Smooth muscle cell (in vitro differentiated cells): Measurements from ENCODE around the gene RNF145. TPM values are rescaled to one million over a fixed set of nuclear protein-coding genes. Genes with fewer than 3 reads are reported as not detected.
"Not testable (repeated sequence)": the region's sequence is repeated elsewhere in the genome, so short reads cannot be mapped to it uniquely, and the experiment has no call there.

Experiments used
- DNase-seq: peaks from one replicate; lab custom pipeline; 2025; ENCODE audit not compliant: unreplicated experiment; lab: John Stamatoyannopoulos, UW
- H2AFZ ChIP-seq: fragments of 200-600 bp; sonication (generic); 2 replicates; pipeline ENCODE4 v1.6.0; 2016; ENCODE audit warnings: antibody characterized with exemption, low read depth, mild to moderate bottlenecking
- H3F3A ChIP-seq: fragments of 200-600 bp; sonication (generic); 2 replicates; pipeline ENCODE4 v1.6.0; 2017; ENCODE audit warnings: antibody characterized with exemption, low read depth
- H3K27ac ChIP-seq: fragments of 200-600 bp; sonication (generic); 2 replicates; pipeline ENCODE4 v1.5.1; 2016; ENCODE audit warnings: low read depth, mild to moderate bottlenecking
- H3K27me3 ChIP-seq: fragments of 200-600 bp; sonication (generic); 2 replicates; pipeline ENCODE4 v1.6.1; 2016; ENCODE audit warnings: low read depth, mild to moderate bottlenecking
- H3K36me3 ChIP-seq: fragments of 200-600 bp; sonication (generic); 2 replicates; pipeline ENCODE4 v1.5.1; 2016; ENCODE audit warnings: low read depth
- H3K4me1 ChIP-seq: fragments of 200-600 bp; sonication (generic); 2 replicates; pipeline ENCODE4 v1.5.1; 2016; ENCODE audit warnings: low read depth
- H3K4me2 ChIP-seq: fragments of 200-600 bp; sonication (generic); 2 replicates; pipeline ENCODE4 v1.6.0; 2016; ENCODE audit warnings: mild to moderate bottlenecking
- H3K4me3 ChIP-seq: fragments of 200-600 bp; sonication (generic); 2 replicates; pipeline ENCODE4 v1.5.1; 2016; ENCODE audit warnings: mild to moderate bottlenecking
- H3K79me2 ChIP-seq: fragments of 200-600 bp; sonication (generic); 2 replicates; pipeline ENCODE4 v1.6.0; 2016; ENCODE audit warnings: low read depth, mild to moderate bottlenecking
- H3K9ac ChIP-seq: fragments of 200-600 bp; sonication (generic); 2 replicates; pipeline ENCODE4 v1.6.0; 2016; ENCODE audit warnings: low read depth
- H3K9me3 ChIP-seq: fragments of 200-600 bp; sonication (generic); replicated peaks from 2 replicates; pipeline ENCODE4 v1.5.1; 2016; ENCODE audit warnings: low read depth
- H4K20me1 ChIP-seq: fragments of 200-600 bp; sonication (generic); 2 replicates; pipeline ENCODE4 v1.6.0; 2016; ENCODE audit warnings: low read depth
- WGBS: methylation state at CpG from one replicate; pipeline ENCODE4 v1.1.7; 2016; ENCODE audit warnings: low lambda C conversion rate; 5-methylcytosine and 5-hydroxymethylcytosine counted together
- polyA plus RNA-seq: library from polyadenylated mRNA; unstranded; fragments of >200 nt; fragmentation: Nextera tagmentation; extraction: Ambion mirVana; gene quantifications from 2 replicates; pipeline ENCODE4 v1.2.1, GENCODE V29; 2016
- total RNA-seq: library from RNA; depleted of rRNA; stranded (reverse); fragments of >200 nt; gene quantifications from 2 replicates; pipeline ENCODE4 v1.2.3, GENCODE V29; 2014
- TF ChIP-seq, protein P1 (sequence below): fragments of 200-600 bp; sonication (generic); IDR thresholded peaks from 2 replicates; pipeline ENCODE4 v1.5.1; 2017; ENCODE audit warnings: borderline replicate concordance, mild to moderate bottlenecking, antibody characterized with exemption; ENCODE audit not compliant: insufficient read depth, poor library complexity, severe bottlenecking

RNF145 gene
- total and polyA plus RNA-seq, 2 experiments from 2014 or later: 24.3 to 74.3 TPM

- Histone ChIP-seq H3K4me1 (no peaks in the 10 kb centered on the region), H3K36me3 (no peaks in the 10 kb centered on the region), H3K27me3 (peaks cover 2% of the 10 kb centered on the region), H3K4me3 (no peak overlapping the region), H3K4me2 (peak overlapping the region; percentile 53), H3K79me2 (no peaks in the 10 kb centered on the region), H4K20me1 (no peaks in the 10 kb centered on the region), H3K27ac (peak overlapping the region; percentile 76), H3F3A (peaks cover 4% of the 10 kb centered on the region), H2AFZ (no peak overlapping the region), H3K9ac (peak overlapping the region; percentile 2), H3K9me3 (no peaks in the 10 kb centered on the region)
- TF ChIP-seq, protein P1, sequence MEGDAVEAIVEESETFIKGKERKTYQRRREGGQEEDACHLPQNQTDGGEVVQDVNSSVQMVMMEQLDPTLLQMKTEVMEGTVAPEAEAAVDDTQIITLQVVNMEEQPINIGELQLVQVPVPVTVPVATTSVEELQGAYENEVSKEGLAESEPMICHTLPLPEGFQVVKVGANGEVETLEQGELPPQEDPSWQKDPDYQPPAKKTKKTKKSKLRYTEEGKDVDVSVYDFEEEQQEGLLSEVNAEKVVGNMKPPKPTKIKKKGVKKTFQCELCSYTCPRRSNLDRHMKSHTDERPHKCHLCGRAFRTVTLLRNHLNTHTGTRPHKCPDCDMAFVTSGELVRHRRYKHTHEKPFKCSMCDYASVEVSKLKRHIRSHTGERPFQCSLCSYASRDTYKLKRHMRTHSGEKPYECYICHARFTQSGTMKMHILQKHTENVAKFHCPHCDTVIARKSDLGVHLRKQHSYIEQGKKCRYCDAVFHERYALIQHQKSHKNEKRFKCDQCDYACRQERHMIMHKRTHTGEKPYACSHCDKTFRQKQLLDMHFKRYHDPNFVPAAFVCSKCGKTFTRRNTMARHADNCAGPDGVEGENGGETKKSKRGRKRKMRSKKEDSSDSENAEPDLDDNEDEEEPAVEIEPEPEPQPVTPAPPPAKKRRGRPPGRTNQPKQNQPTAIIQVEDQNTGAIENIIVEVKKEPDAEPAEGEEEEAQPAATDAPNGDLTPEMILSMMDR: no peak
- WGBS: 40% methylated on average over 4 of the region's 4 CpGs
- no peak for DNase-seq
These were observed 31.0 kb upstream of the RNF145 start for GRCh38 chr5:159240301-159240870.

DNA sequence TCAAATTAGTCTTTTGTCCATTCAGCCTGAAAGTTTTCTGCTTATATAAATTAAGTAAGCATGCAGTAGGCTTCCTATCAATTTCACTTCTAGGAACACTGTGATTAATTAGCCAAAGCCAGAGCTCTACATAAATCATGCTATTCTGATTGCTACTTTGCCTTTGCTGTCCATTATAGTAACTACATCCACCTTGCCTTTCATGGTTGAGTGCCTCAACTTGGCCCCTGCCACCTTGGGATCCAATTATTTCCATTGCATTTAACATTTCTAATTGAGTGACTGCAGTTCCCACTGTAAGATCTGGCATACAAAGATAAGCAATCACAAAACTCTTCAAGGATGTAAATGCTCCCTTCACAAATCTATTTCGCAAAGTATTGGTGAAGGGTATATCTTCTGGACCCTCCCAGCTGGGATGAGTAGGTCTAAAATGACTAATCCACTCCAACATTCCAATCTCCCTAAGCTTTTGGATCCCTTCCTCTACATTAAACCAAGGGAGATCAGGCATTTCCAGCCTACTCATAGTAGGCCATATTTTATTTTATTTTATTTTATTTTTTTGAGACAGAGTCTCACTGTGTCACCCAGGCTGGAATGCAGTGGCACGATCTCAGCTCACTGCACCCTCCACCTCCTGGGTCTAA, 26.6 kb upstream of the RNF145 start:
- not testable (repeated sequence) for H4K20me1 ChIP-seq, DNase-seq, H3K27me3 ChIP-seq, H3K79me2 ChIP-seq, H3K9me3 ChIP-seq, H2AFZ ChIP-seq, H3F3A ChIP-seq, H3K27ac ChIP-seq, H3K36me3 ChIP-seq, H3K4me2 ChIP-seq, H3K4me3 ChIP-seq, H3K9ac ChIP-seq, H3K4me1 ChIP-seq
- WGBS: 94% methylated on average over 2 of the region's 2 CpGs

DNA sequence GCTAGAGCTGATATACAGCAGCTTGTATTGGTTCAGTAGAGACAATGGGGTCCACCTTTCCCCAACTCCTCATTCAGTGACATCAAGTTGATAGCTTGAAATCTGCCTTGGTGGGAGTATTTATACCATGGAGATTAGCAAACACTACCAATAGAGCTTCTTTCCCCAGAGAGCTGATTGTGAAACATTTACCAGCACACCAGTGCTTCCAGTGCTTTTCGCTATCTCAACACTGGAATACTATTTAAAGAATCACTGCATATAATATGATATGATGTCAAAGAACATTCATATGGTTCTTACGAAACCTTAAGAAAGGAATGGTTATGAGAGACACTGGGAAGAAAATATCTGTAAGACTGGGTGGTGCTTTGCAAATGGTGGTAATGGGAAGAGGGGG, 21.8 kb upstream of the RNF145 start:
- Histone ChIP-seq H3F3A (no peaks in the 10 kb centered on the region), H3K27ac (no peak overlapping the region), H3K4me3 (no peak overlapping the region), H4K20me1 (no peaks in the 10 kb centered on the region), H3K9ac (no peak overlapping the region), H3K36me3 (no peaks in the 10 kb centered on the region), H2AFZ (no peak overlapping the region), H3K4me1 (peaks cover 6% of the 10 kb centered on the region), H3K27me3 (no peaks in the 10 kb centered on the region), H3K79me2 (no peaks in the 10 kb centered on the region), H3K4me2 (no peak overlapping the region), H3K9me3 (no peaks in the 10 kb centered on the region)
- TF ChIP-seq, protein P1: no peak
- DNase-seq: no peak
- WGBS: 55% methylated on average over 2 of the region's 2 CpGs

DNA sequence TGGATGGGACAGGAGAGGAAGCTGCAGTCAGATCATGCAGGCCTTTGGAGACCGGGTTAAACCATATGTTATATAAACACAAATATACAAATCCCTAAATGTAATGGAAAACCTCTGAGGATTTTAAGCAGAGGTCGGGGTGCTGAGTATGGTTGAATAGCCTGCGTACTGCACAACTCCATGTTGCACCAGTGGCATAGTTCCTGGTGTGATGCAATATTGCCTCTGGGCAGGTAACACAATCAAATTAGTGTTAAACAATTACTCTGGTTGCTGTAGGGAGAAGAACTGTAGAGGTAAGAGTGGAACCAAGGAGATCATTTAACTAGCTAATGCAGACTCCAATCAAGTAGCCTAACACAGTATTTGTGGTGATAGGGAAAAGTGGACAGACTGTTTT, 21.3 kb upstream of the RNF145 start:
- Histone ChIP-seq H4K20me1 (no peaks in the 10 kb centered on the region), H3K9ac (no peak overlapping the region), H3K36me3 (no peaks in the 10 kb centered on the region), H3K4me1 (peaks cover 6% of the 10 kb centered on the region), H3K4me3 (no peak overlapping the region), H3F3A (no peaks in the 10 kb centered on the region), H2AFZ (no peak overlapping the region), H3K27ac (no peak overlapping the region), H3K27me3 (no peaks in the 10 kb centered on the region), H3K4me2 (no peak overlapping the region), H3K79me2 (no peaks in the 10 kb centered on the region), H3K9me3 (no peaks in the 10 kb centered on the region)
- TF ChIP-seq, protein P1: no peak
- DNase-seq: no peak
- WGBS: 85% methylated on average over 3 of the region's 3 CpGs

DNA sequence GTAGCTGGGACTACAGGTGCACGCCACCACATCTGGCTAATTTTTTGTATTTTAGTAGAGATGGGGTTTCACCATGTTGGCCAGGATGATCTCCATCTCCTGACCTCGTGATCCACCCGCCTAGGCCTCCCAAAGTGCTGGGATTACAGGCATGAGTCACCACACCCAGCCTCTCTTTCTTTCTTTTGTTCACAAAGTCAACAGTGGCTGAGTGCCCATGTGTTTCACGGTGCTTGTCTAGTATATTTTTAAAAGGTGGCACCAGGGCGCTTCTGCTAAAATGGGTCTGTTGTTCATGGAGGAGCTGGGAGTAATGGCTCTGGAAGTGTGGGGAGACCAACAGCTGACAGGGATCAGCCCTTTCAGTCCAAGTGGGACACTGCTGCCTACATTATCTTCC, 18.7 kb upstream of the RNF145 start:
- WGBS: 80% methylated on average over 5 of the region's 5 CpGs
- not testable (repeated sequence) for H3K4me2 ChIP-seq

More for the DNA sequence above, 18.7 kb upstream of the RNF145 start:
- not testable (repeated sequence) for H3K9ac ChIP-seq, DNase-seq, H3K4me3 ChIP-seq, H3K27ac ChIP-seq, H3K27me3 ChIP-seq, H3K9me3 ChIP-seq, H3K4me1 ChIP-seq, H3K36me3 ChIP-seq, H3F3A ChIP-seq, H3K79me2 ChIP-seq, H4K20me1 ChIP-seq
- peak overlapping the region; percentile 15 for H2AFZ ChIP-seq
